ACC112 (cell line): Measurements from ENCODE around the gene SCAP.

Experiments
- H2AFZ ChIP-seq: fragments of 200-600 bp; sonication (generic); one replicate; pipeline ENCODE4 v1.6.0; 2017; ENCODE audit warnings: antibody characterized with exemption, low read length; ENCODE audit not compliant: unreplicated experiment
- H3K27ac ChIP-seq: fragments of 200-600 bp; sonication (generic); 2 replicates; pipeline ENCODE4 v1.5.1; 2014; ENCODE audit warnings: low read depth, mild to moderate bottlenecking, antibody characterized with exemption, low read length, moderate library complexity
- H3K27me3 ChIP-seq: fragments of 200-600 bp; sonication (generic); 2 replicates; pipeline ENCODE4 v1.6.1; 2014; ENCODE audit warnings: mild to moderate bottlenecking, antibody characterized with exemption, low read length, moderate library complexity, mixed read lengths; ENCODE audit not compliant: insufficient read depth
- H3K36me3 ChIP-seq: fragments of 200-600 bp; sonication (generic); 2 replicates; pipeline ENCODE4 v1.6.1; 2016; ENCODE audit warnings: mild to moderate bottlenecking, antibody characterized with exemption, low read length, moderate library complexity, mixed read lengths; ENCODE audit not compliant: insufficient read depth
- H3K4me1 ChIP-seq: fragments of 200-600 bp; sonication (generic); one replicate; pipeline ENCODE4 v1.6.1; 2016; ENCODE audit warnings: low read length, mixed read lengths; ENCODE audit not compliant: insufficient read depth, unreplicated experiment, control insufficient read depth
- H3K4me3 ChIP-seq: fragments of 200-600 bp; sonication (generic); 2 replicates; pipeline ENCODE4 v1.5.1; 2014; ENCODE audit warnings: mild to moderate bottlenecking, low read depth, low read length
- H3K79me2 ChIP-seq: fragments of 200-600 bp; sonication (generic); one replicate; pipeline ENCODE4 v1.6.0; 2016; ENCODE audit warnings: low read length; ENCODE audit not compliant: control insufficient read depth, unreplicated experiment, insufficient read depth

Gene SCAP

GRCh38 chr3:47433796-47434195, 41.9 kb downstream of the SCAP start:
- H3K4me1 ChIP-seq = no peaks in the 10 kb centered on the region
- no peaks in the 10 kb centered on the region for H3K27me3 ChIP-seq
- no peak overlapping the region for H3K4me3 ChIP-seq
- no peak overlapping the region for H3K27ac ChIP-seq
- H3K79me2 ChIP-seq = no peaks in the 10 kb centered on the region
- H3K36me3 ChIP-seq = peaks cover 13% of the 10 kb centered on the region; the same call in 1 of the 2 replicates
- no peak overlapping the region for H2AFZ ChIP-seq

DNA sequence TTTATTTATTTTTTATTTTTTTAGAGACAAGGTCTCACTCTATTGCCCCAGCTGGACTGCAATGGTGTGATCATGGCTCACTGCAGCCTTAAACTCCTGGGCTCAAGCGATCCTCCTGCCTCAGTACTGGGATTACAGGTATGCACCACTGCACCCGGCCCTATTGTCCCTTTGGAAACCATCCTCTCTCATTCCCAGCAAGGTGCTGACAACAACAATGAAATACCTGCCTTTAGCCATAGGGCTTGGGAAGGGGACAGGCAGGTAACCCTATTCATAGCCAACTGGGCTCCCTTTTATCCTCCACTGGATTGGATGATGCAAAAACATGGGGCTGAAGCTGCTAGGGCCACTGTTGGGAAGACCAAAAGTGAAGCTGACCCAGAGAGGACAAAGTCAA, 43.1 kb downstream of the SCAP start:
- H3K36me3 ChIP-seq = peaks cover 13% of the 10 kb centered on the region; the same call in 1 of the 2 replicates

GRCh38 chr3:47431225-47431624, 44.5 kb downstream of the SCAP start:
- no peak overlapping the region for H2AFZ ChIP-seq
- H3K4me3 ChIP-seq = no peak overlapping the region
- no peaks in the 10 kb centered on the region for H3K4me1 ChIP-seq
- H3K27me3 ChIP-seq = no peaks in the 10 kb centered on the region
- peaks cover 13% of the 10 kb centered on the region; the same call in 1 of the 2 replicates for H3K36me3 ChIP-seq
- H3K79me2 ChIP-seq = no peaks in the 10 kb centered on the region
- no peak overlapping the region for H3K27ac ChIP-seq

More for the DNA sequence above, 43.1 kb downstream of the SCAP start:
- Histone ChIP-seq H3K27me3 (no peaks in the 10 kb centered on the region), H3K27ac (no peak overlapping the region), H3K4me3 (no peak overlapping the region), H3K79me2 (no peaks in the 10 kb centered on the region), H2AFZ (no peak overlapping the region), H3K4me1 (no peaks in the 10 kb centered on the region)

- H3K4me1 ChIP-seq = no peaks in the 10 kb centered on the region
- no peaks in the 10 kb centered on the region for H3K27me3 ChIP-seq
- H3K79me2 ChIP-seq = no peaks in the 10 kb centered on the region
- no peak overlapping the region for H2AFZ ChIP-seq
- no peak overlapping the region for H3K4me3 ChIP-seq
- no peak overlapping the region for H3K27ac ChIP-seq
- H3K36me3 ChIP-seq = peaks cover 13% of the 10 kb centered on the region; the same call in 1 of the 2 replicates
Observed at GRCh38 chr3:47430606-47431005, 45.1 kb downstream of the SCAP start.

DNA sequence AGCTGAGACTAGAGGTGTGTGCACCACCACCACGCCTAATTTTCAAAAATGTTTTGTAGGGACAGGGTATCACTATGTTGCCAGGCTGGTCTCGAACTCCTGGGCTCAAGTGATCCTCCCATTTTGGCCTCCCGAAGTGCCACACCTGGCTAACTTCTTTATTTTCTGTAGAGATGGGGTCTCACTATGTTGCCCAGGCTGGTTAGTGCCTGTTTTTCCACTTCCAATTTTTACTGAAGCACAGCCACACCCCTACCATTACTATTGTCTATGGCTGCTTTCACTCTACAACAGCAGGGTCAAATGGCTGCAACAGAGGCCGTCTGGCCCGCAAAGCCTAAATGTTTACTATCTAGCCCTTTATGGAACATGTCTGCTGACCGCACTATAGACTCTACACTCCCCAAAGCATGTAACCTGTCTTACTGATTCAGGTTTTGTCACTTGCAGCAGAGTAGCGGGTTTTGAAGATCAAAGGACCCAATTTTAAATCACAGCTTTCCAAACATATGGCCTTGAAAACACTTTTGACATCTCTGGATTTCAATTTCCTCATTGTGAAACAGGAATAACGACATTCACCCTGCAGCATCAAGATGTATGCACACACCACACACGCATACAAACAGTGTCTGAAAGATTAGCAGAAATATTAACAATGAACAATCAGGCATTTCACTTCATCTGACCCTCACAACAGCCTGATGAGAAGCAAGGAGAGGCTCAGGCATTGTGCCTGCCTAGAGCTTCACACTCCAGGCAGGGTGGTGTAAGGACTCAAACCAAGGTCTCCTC, 46.1 kb downstream of the SCAP start:
- Histone ChIP-seq H3K27ac (no peak overlapping the region), H3K4me1 (no peaks in the 10 kb centered on the region), H3K36me3 (peaks cover 13% of the 10 kb centered on the region; the same call in 1 of the 2 replicates)

GRCh38 chr3:47428662-47429061, 47.1 kb downstream of the SCAP start:
- Histone ChIP-seq H3K27me3 (no peaks in the 10 kb centered on the region), H3K4me1 (no peaks in the 10 kb centered on the region), H3K36me3 (peaks cover 10% of the 10 kb centered on the region; the same call in 1 of the 2 replicates), H3K4me3 (no peak overlapping the region), H2AFZ (no peak overlapping the region), H3K27ac (no peak overlapping the region), H3K79me2 (no peaks in the 10 kb centered on the region)

More for the DNA sequence above, 46.1 kb downstream of the SCAP start:
- Histone ChIP-seq H3K79me2 (no peaks in the 10 kb centered on the region), H3K27me3 (no peaks in the 10 kb centered on the region), H3K4me3 (no peak overlapping the region), H2AFZ (no peak overlapping the region)

- peaks cover 7% of the 10 kb centered on the region; the same call in 1 of the 2 replicates for H3K36me3 ChIP-seq
- H3K79me2 ChIP-seq = no peaks in the 10 kb centered on the region
- H3K4me1 ChIP-seq = no peaks in the 10 kb centered on the region
- H2AFZ ChIP-seq = no peak overlapping the region
- no peak overlapping the region for H3K27ac ChIP-seq
- H3K4me3 ChIP-seq = no peak overlapping the region
- no peaks in the 10 kb centered on the region for H3K27me3 ChIP-seq
Observed at GRCh38 chr3:47427866-47428265, 47.9 kb downstream of the SCAP start.

GRCh38 chr3:47425959-47426358, 49.8 kb downstream of the SCAP start:
- Histone ChIP-seq H3K27me3 (no peaks in the 10 kb centered on the region), H3K27ac (no peak overlapping the region), H3K79me2 (no peaks in the 10 kb centered on the region), H3K4me1 (peaks cover 8% of the 10 kb centered on the region), H2AFZ (no peak overlapping the region), H3K36me3 (no peaks in the 10 kb centered on the region), H3K4me3 (no peak overlapping the region)

DNA sequence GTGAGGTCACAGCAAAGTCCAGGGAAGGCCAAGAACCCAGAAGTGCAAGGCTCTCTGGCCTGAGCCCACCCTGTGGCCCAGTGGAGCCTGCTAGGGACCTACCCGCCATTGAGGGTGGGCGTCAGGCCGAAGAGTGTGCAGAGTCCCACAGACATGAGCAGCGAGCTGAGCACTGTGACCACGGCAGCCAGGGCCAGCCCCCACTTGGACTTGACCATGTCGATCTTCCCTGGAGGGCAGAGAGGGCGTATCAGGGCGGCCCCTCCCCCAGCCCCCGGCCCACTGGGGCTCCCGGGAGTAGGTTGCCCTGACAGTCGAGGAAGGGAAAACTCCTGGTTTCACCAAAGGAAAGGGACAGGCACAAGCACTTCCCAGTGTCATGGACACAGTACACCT, 50.4 kb downstream of the SCAP start:
- Histone ChIP-seq H3K4me3 (no peak overlapping the region), H3K79me2 (no peaks in the 10 kb centered on the region), H3K27ac (no peak overlapping the region), H2AFZ (no peak overlapping the region), H3K4me1 (peaks cover 8% of the 10 kb centered on the region), H3K27me3 (no peaks in the 10 kb centered on the region), H3K36me3 (no peaks in the 10 kb centered on the region)

DNA sequence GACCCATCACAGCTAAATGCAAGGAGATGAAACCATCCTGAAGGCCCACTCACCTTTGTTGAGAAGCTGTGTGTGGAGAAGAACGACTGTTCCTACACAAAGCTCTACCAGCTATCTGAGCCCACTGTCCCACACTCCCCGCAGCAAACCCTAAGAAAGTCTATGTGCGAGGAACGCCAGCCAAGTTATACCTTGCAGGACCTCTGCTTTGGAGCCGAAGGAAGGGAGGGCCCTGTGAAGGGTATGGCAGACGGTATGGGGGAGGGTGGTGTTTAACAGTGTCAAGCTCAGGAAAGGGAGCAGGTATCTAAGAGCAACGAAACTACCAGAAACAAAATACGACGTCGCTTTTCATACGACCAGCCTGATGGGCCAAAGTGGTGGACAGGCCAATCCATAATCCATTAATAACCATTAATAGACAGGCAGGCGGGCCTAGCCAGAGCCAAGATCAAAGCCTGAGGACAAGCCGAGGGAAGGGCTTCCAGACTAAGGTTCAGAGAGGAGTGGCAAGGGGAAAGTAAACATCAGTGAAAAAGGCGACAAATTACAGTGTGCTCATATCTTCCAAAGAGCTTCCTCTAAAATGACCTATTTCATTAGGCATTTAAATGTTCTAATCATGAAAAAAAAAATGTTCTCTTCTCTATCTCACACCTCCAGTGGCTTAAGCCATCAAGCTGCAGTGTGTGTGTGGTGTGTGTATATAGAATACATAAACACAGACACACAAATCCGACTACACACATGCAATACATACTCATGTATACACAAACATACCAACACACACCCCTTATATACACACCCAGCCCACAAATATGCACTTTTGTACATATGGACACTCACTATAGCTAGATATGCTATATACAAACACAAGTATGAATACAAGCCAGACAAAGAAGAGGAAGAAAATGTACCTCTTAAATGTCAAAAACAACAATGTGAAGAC, 51.0 kb downstream of the SCAP start:
- Histone ChIP-seq H3K4me3 (no peak overlapping the region), H3K27ac (no peak overlapping the region)

More for the DNA sequence above, 51.0 kb downstream of the SCAP start:
- no peaks in the 10 kb centered on the region for H3K36me3 ChIP-seq
- H3K79me2 ChIP-seq = no peaks in the 10 kb centered on the region
- peaks cover 8% of the 10 kb centered on the region for H3K4me1 ChIP-seq
- H3K27me3 ChIP-seq = no peaks in the 10 kb centered on the region
- no peak overlapping the region for H2AFZ ChIP-seq
